SK-N-SH treated with all-trans-retinoic acid at 6 μM for 48 hours (cell line): ENCODE results near the gene MEX3A.
A peak's percentile ranks its signal among the peaks of the same experiment; 100 is the strongest.

Source experiments
- ATAC-seq: fragments of 200-7000 bp; cut with Tn5 transposase; 3 replicates; pipeline ENCODE4 v1.9.1; 2020; ENCODE audit warnings: mild to moderate bottlenecking, moderate library complexity
- ARNTL ChIP-seq: fragments of 450-650 bp; formaldehyde crosslinking; IDR thresholded peaks from 2 replicates; pipeline ENCODE4 v1.5.0; 2020; ENCODE audit warnings: low read depth, mild to moderate bottlenecking, moderate library complexity, borderline replicate concordance
- CSDC2 ChIP-seq: fragments of 250-450 bp; sonication (Bioruptor Pico); IDR thresholded peaks from 2 replicates; pipeline ENCODE4 v1.5.0; 2020; ENCODE audit warnings: mild to moderate bottlenecking, moderate library complexity
- CSRNP3 ChIP-seq: fragments of 250-450 bp; sonication (Bioruptor Pico); IDR thresholded peaks from 2 replicates; pipeline ENCODE4 v1.5.1; 2021; ENCODE audit warnings: mild to moderate bottlenecking, moderate library complexity
- GLIS3 ChIP-seq: fragments of 250-450 bp; sonication (Bioruptor Pico); IDR thresholded peaks from 2 replicates; pipeline ENCODE4 v1.5.0; 2020; ENCODE audit warnings: mild to moderate bottlenecking, moderate library complexity
- ISL1 ChIP-seq: fragments of 250-450 bp; sonication (Bioruptor Pico); IDR thresholded peaks from 2 replicates; pipeline ENCODE4 v2.1.2; 2022; ENCODE audit warnings: mild to moderate bottlenecking, moderate library complexity
- OSR1 ChIP-seq: fragments of 250-450 bp; sonication (Bioruptor Pico); IDR thresholded peaks from 2 replicates; pipeline ENCODE4 v1.8.0; 2022; ENCODE audit warnings: moderate library complexity, mild to moderate bottlenecking, inconsistent platforms
- PATZ1 ChIP-seq: fragments of 250-450 bp; sonication (Bioruptor Pico); IDR thresholded peaks from 2 replicates; pipeline ENCODE4 v1.8.0; 2020; ENCODE audit warnings: mild to moderate bottlenecking, moderate library complexity, borderline replicate concordance
- POU6F1 ChIP-seq: fragments of 250-450 bp; sonication (Bioruptor Pico); IDR thresholded peaks from 2 replicates; pipeline ENCODE4 v1.8.0; 2021; ENCODE audit warnings: low read depth, mild to moderate bottlenecking, moderate library complexity, borderline replicate concordance
- PPARA ChIP-seq: fragments of 250-450 bp; sonication (Bioruptor Pico); IDR thresholded peaks from 2 replicates; pipeline ENCODE4 v1.5.0; 2020; ENCODE audit warnings: mild to moderate bottlenecking, borderline replicate concordance
- RARB ChIP-seq: fragments of 250-450 bp; sonication (Bioruptor Pico); IDR thresholded peaks from 2 replicates; pipeline ENCODE4 v1.8.0; 2021; ENCODE audit warnings: mild to moderate bottlenecking, moderate library complexity
- SNAI2 ChIP-seq: fragments of 250-450 bp; sonication (Bioruptor Pico); IDR thresholded peaks from 2 replicates; pipeline ENCODE4 v1.5.0; 2020; ENCODE audit warnings: mild to moderate bottlenecking, moderate library complexity
- TCF4 ChIP-seq: fragments of 250-450 bp; sonication (Bioruptor Pico); IDR thresholded peaks from 2 replicates; pipeline ENCODE4 v1.8.0; 2021; ENCODE audit warnings: mild to moderate bottlenecking, moderate library complexity, borderline replicate concordance
- TOX ChIP-seq: fragments of 250-450 bp; sonication (Bioruptor Pico); IDR thresholded peaks from 2 replicates; pipeline ENCODE4 v1.8.0; 2021; ENCODE audit warnings: mild to moderate bottlenecking, moderate library complexity, borderline replicate concordance
- TSHZ2 ChIP-seq: fragments of 250-450 bp; sonication (Bioruptor Pico); IDR thresholded peaks from 2 replicates; pipeline ENCODE4 v1.5.0; 2020; ENCODE audit warnings: mild to moderate bottlenecking, moderate library complexity
- ZC3H10 ChIP-seq: fragments of 250-450 bp; sonication (Bioruptor Pico); IDR thresholded peaks from 2 replicates; pipeline ENCODE4 v1.5.1; 2021; ENCODE audit warnings: mild to moderate bottlenecking, moderate library complexity
- ZFP30 ChIP-seq: fragments of 450-650 bp; formaldehyde crosslinking; IDR thresholded peaks from 2 replicates; pipeline ENCODE4 v1.5.0; 2022; ENCODE audit warnings: mild to moderate bottlenecking, moderate library complexity
- ZNF70 ChIP-seq: fragments of 450-650 bp; formaldehyde crosslinking; IDR thresholded peaks from 2 replicates; pipeline ENCODE4 v1.5.0; 2020; ENCODE audit warnings: mild to moderate bottlenecking, moderate library complexity
- ZNF8 ChIP-seq: fragments of 450-650 bp; formaldehyde crosslinking; IDR thresholded peaks from 2 replicates; pipeline ENCODE4 v1.5.0; 2020; ENCODE audit warnings: mild to moderate bottlenecking, moderate library complexity

Gene MEX3A

GRCh38 chr1:156086256-156086662 lies 4.0 kb upstream of the MEX3A start:
- no peak for ATAC-seq
- TF ChIP-seq ISL1 (CRISPR knock-in tag) (no peak), TSHZ2 (CRISPR knock-in tag) (no peak), RARB (CRISPR knock-in tag) (no peak)

- no peak for TF ChIP-seq ISL1 (CRISPR knock-in tag)
- TF ChIP-seq POU6F1 (CRISPR knock-in tag), result 0 out of 2 replicates have a peak, but pooled peaks have one; percentile 38
- TF ChIP-seq TOX, result 0 out of 2 replicates have a peak, but pooled peaks have one; percentile 21
- ATAC-seq, result no peak
Measured at GRCh38 chr1:156083800-156084790, 1.8 kb upstream of the MEX3A start.

GRCh38 chr1:156081917-156082308 lies 352 bp downstream of the MEX3A start:
- no peak for ATAC-seq
- TF ChIP-seq SNAI2 (CRISPR knock-in tag), result no peak
- TF ChIP-seq PPARA (CRISPR knock-in tag), result no peak
- TF ChIP-seq ZFP30 (CRISPR knock-in tag), result no peak
- TF ChIP-seq GLIS3, result no peak
- TF ChIP-seq TOX, result no peak
- TF ChIP-seq CSDC2 (CRISPR knock-in tag), result no peak
- TF ChIP-seq OSR1, result no peak
- no peak for TF ChIP-seq ARNTL (CRISPR knock-in tag)
- no peak for TF ChIP-seq TCF4 (CRISPR knock-in tag)
- no peak for TF ChIP-seq ZC3H10 (CRISPR knock-in tag)
- TF ChIP-seq PATZ1, result no peak
- TF ChIP-seq TSHZ2 (CRISPR knock-in tag), result no peak

GRCh38 chr1:156081180-156081916 lies 917 bp downstream of the MEX3A start:
- ATAC-seq, result peak; percentile 10
- no peak for TF ChIP-seq ZNF70 (CRISPR knock-in tag)
- no peak for TF ChIP-seq RARB (CRISPR knock-in tag)
- no peak for TF ChIP-seq CSDC2 (CRISPR knock-in tag)
- no peak for TF ChIP-seq ZC3H10 (CRISPR knock-in tag)
- no peak for TF ChIP-seq ARNTL (CRISPR knock-in tag)
- no peak for TF ChIP-seq TCF4 (CRISPR knock-in tag)
- no peak for TF ChIP-seq ZNF8 (CRISPR knock-in tag)
- TF ChIP-seq CSRNP3 (CRISPR knock-in tag), result no peak
- no peak for TF ChIP-seq PATZ1
